ENCODE results near the gene TRIM24.
"Not testable (repeated sequence)": the region's sequence is repeated elsewhere in the genome, so short reads cannot be mapped to it uniquely, and the experiment has no call there.

TRIM24 gene

GRCh38 chr7:138460649-138461607 is 869 bp downstream of the TRIM24 start:
- DNase-seq (ENCODE audit: low read depth, low spot score) = no peak

DNA sequence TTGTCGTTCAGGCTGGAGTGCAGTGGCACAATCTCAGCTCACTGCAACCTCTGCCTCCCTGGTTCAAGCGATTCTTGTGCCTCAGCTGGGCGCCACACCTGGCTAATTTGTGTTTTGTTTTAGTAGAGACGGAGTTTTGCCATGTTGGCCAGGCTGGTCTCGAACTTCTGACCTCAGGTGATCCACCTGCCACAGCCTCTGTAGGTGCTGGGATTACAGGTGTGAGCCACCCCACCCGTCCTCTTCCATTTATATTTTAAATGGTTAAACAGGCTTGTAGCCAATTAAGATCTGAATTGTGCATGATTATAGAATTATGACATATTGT is 3.2 kb downstream of the TRIM24 start:
- DNase-seq (ENCODE audit: low read depth, low spot score) = not testable (repeated sequence)

- no peak for DNase-seq (ENCODE audit: low read depth, low spot score)
These were observed 5.0 kb downstream of the TRIM24 start for GRCh38 chr7:138465046-138465445.

- not testable (repeated sequence) for DNase-seq (ENCODE audit: low read depth, low spot score)
These were observed 6.2 kb downstream of the TRIM24 start for GRCh38 chr7:138466069-138466756.

- no peak for DNase-seq (ENCODE audit: low read depth, low spot score)
These were observed 8.4 kb downstream of the TRIM24 start for GRCh38 chr7:138468244-138469123.

DNA sequence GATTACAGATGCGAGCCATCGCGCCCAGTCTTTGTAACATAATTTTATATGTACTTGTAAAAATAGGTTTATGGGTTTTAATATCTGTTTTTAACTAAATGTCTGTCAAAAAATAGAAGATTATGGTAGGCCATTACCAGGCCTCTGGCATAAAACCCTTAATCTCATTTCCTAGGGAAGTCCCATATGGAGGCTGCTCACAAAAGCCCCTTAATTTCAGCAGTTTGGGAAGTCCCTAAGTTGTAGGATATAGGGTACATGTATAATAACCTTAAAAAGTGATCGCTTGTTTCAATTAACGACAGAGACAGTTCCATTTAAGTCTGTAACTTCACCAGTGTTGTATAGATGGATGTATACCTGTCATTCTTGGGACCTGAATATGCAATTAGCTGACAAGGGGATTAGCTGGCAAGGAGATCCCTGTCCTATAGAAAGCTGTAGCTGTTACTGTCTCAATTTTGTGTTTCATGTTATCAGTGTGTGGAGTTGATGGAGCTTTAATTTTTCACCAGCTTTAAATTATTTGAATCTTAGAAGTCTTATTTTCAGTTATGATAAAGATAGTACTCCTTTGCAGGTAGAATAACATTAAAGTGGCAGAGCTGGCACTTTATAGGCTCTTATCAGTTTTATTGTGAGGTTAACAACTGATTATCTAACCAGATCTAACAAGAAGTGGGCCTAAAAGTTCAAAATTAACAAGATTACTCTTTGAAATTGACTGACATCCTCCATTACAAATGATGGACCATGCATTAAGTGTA is 10.5 kb downstream of the TRIM24 start:
- DNase-seq (ENCODE audit: low read depth, low spot score) = no peak

GRCh38 chr7:138472292-138473079 is 12.4 kb downstream of the TRIM24 start:
- DNase-seq (ENCODE audit: low read depth, low spot score) = no peak

DNA sequence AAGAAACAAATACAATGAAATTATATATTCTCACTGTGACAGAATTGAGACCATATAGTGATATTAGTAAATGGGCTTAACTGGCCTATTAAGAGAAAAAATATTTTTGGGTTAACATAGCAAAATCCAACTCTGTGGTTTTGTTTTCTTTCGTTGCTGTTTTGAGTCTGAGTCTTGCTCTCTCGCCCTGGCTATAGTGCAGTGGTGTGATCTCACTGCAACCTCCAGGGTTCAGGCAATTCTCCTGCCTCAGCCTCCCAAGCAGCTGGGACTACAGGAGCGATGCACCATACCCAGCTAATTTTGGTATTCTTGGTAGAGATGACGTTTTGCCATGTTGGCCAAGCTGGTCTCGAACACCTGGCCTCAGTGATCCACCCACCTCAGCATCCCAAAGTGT is 15.3 kb downstream of the TRIM24 start:
- no peak for DNase-seq (ENCODE audit: low read depth, low spot score)

- no peak for DNase-seq (ENCODE audit: low read depth, low spot score)
These were observed 17.1 kb downstream of the TRIM24 start for GRCh38 chr7:138477081-138477578.

DNA sequence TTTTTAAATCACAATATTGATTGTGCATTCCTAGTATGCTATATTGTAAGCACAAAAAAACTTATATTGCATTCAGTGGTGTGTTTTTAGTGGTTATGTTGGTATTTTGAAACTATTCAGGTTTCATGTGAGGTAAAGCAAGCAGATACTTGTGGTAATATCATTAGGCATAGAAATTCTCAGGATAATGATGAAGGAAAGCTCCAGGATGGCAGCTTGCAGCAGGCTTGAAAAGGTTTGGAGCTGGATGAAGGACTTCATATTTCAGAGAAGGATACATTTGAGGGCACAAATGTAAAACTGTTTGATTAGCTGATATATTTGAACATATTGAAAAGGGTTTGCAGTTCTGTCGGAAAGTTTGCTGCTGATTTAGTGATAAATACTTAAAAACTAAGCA is 17.5 kb downstream of the TRIM24 start:
- no peak for DNase-seq (ENCODE audit: low read depth, low spot score)

GRCh38 chr7:138478499-138478908 is 18.4 kb downstream of the TRIM24 start:
- DNase-seq (ENCODE audit: low read depth, low spot score) = no peak

GRCh38 chr7:138480527-138480926 is 20.5 kb downstream of the TRIM24 start:
- DNase-seq (ENCODE audit: low read depth, low spot score) = no peak

DNA sequence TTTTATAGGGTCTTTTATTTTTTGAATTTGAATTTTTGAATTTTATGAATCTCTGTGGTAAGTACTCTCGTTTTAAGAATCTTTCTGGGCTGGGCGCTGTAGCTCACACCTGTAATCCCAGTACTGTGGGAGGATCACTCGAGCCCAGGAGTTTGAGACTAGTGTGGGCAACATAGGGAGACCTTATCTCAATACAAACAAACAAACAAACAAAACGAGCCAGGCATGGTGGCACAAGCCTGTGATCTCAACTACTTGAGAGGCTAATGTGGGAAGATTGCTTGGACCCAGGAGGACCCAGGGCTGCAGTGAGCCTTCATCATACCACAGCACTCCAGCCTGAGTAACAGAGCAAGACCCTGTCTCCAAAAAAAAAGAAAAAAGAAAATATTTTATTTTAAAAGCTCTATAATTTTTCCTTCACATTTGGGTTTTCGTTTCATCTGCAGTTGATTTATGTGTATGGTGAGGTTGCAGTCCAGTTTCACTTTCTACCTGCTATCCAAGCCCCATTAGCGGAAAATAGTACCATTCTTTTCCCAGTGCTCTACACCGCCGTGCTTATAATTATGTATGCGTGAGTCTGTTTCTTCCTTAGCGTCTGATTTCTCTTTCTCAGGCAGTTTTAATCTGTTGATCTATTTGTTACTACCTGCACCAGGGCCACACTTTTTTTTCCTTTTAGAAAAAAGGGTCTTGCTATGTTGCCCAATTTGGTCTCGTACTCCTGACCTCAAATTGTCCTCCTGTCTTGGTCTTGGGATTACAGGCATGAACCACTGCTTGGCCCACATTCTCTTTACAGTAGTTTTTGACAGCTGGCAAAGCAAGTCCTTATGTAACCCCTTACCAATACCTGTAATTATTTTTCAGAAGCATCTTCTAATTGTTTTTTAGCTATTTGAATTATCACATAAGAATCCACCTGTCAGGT is 21.7 kb downstream of the TRIM24 start:
- DNase-seq (ENCODE audit: low read depth, low spot score) = no peak

DNA sequence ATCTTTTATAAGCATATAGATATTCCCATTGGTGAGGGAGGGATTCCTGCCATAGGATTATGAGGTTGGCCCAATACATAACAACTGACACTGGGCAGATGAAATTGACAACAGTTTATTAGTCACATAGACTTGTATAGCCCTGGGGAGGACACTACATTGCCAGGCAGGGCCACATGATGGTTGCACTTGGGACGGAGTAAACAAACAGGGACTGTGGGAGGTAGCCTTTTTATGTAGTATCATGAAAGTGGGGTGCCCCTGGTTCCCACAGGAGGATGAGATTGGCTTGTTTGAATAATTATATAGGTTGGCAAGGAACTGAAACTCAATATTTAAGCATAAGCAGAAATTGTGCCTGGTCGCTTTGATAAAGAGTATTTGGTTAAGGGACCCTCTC is 23.5 kb downstream of the TRIM24 start:
- no peak for DNase-seq (ENCODE audit: low read depth, low spot score)

- DNase-seq (ENCODE audit: low read depth, low spot score) = not testable (repeated sequence)
These were observed 25.4 kb downstream of the TRIM24 start for GRCh38 chr7:138485508-138485907.

DNA sequence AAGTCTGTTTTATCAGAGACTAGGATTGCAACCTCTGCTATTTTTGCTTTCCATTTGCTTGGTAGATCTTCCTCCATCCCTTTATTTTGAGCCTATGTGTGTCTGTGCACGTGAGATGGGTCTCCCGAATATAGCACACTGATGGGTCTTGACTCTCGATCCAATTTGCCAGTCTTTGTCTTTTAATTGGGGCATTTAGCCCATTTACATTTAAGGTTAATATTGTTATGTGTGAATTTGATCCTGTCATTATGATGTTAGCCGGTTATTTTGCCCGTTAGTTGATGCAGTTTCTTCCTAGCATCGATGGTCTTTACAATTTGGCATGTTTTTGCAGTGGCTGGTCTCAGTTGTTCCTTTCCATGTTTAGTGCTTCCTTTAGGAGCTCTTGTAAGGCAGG is 29.1 kb downstream of the TRIM24 start:
- not testable (repeated sequence) for DNase-seq (ENCODE audit: low read depth, low spot score)

GRCh38 chr7:138491612-138492386 is 31.7 kb downstream of the TRIM24 start:
- no peak for DNase-seq (ENCODE audit: low read depth, low spot score)

DNA sequence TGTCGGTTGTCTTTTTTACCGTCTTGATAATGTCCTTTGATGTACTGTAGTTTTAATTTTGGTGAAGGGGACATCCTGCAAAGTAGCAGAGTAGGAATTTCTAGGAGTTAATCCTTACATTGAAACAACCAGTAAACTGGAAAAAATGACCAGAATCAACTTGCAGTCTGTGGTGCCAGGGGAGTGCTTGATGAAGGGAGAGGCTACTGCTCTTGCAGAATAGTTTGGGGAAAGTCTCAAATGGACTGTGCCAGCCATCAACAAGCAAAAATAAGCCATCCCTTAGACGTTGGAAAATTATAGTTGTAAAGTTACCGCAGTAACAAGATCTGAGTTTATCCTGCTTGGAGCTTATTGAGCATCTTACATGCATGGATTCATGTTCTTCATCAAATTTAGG is 32.4 kb downstream of the TRIM24 start:
- DNase-seq (ENCODE audit: low read depth, low spot score) = no peak
